HG03025 (cell line): ENCODE measurements around the gene OR3A2.
"Not testable (repeated sequence)": the region's sequence is repeated elsewhere in the genome, so short reads cannot be mapped to it uniquely, and the experiment has no call there.

Source experiments
- ATAC-seq: cut with Tn5 transposase; IDR thresholded peaks from one replicate; pipeline ENCODE4 v1.9.1; 2021; ENCODE audit warnings: mild to moderate bottlenecking, moderate library complexity; ENCODE audit not compliant: unreplicated experiment, low FRiP score

The OR3A2 gene

GRCh38 chr17:3295632-3296031 lies 90.5 kb downstream of the OR3A2 start:
- no peak for ATAC-seq

- not testable (repeated sequence) for ATAC-seq
Measured at GRCh38 chr17:3293548-3293947, 92.6 kb downstream of the OR3A2 start.

- no peak for ATAC-seq
Measured at GRCh38 chr17:3282901-3283300, 103.2 kb downstream of the OR3A2 start.

- no peak for ATAC-seq
Measured at GRCh38 chr17:3276126-3276525, 110.0 kb downstream of the OR3A2 start.

GRCh38 chr17:3271072-3271848 lies 114.8 kb downstream of the OR3A2 start:
- no peak for ATAC-seq

- no peak for ATAC-seq
Measured at GRCh38 chr17:3260600-3260999, 125.5 kb downstream of the OR3A2 start.

GRCh38 chr17:3260163-3260562 lies 125.9 kb downstream of the OR3A2 start:
- ATAC-seq: no peak

GRCh38 chr17:3256575-3256974 lies 129.5 kb downstream of the OR3A2 start:
- no peak for ATAC-seq

- ATAC-seq: not testable (repeated sequence)
Measured at GRCh38 chr17:3249013-3249412, 137.1 kb downstream of the OR3A2 start.

- ATAC-seq: not testable (repeated sequence)
Measured at GRCh38 chr17:3244841-3245240, 141.3 kb downstream of the OR3A2 start.

GRCh38 chr17:3241044-3241443 lies 145.1 kb downstream of the OR3A2 start:
- ATAC-seq: not testable (repeated sequence)

GRCh38 chr17:3238685-3239084 lies 147.4 kb downstream of the OR3A2 start:
- not testable (repeated sequence) for ATAC-seq

GRCh38 chr17:3232300-3232699 lies 153.8 kb downstream of the OR3A2 start:
- ATAC-seq: not testable (repeated sequence)
